HG03097 (cell line): ENCODE results near the gene FIGNL2.

ENCODE experiments used
- ATAC-seq: cut with Tn5 transposase; IDR thresholded peaks from one replicate; pipeline ENCODE4 v1.9.1; 2021; ENCODE audit not compliant: unreplicated experiment, low FRiP score

FIGNL2 gene

DNA sequence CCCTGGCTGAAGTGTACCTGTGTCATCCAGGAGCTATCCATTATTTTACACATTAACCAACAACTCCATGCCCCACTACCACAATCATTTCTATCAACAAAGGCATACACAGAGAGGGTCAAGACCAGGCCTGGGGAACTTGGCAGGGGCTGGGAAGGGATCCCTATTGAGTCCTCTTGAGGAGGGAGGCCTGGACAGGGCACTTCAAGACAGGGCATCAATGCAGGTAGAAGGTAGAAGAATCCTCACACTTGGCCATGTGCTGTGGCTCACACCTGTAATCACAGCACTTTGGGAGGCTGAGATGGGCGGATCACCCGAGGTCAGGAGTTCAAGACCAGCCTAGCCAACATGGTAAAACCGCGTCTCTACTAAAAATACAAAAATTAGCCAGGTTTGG lies 26.0 kb upstream of the FIGNL2 start:
- ATAC-seq: no peak

DNA sequence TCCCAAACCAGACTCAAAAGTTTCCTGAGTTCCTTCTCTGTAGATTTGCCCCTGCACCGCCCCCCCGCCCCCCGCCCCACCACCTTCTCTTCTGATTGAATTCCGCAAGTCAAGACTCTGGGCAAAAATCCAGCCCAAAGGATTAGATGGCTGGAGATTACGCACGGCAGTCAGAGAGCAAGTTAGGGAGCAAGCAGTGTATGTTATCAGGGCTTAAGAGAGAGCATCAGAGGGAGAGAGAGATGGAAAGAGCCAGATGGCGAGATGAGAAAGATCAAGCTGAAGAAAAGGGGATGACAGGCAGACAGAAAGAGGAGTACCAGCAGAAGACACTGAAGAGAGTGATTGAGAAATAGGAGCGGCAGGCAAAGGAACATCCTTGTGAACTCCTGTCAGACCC lies 25.5 kb upstream of the FIGNL2 start:
- ATAC-seq: no peak

DNA sequence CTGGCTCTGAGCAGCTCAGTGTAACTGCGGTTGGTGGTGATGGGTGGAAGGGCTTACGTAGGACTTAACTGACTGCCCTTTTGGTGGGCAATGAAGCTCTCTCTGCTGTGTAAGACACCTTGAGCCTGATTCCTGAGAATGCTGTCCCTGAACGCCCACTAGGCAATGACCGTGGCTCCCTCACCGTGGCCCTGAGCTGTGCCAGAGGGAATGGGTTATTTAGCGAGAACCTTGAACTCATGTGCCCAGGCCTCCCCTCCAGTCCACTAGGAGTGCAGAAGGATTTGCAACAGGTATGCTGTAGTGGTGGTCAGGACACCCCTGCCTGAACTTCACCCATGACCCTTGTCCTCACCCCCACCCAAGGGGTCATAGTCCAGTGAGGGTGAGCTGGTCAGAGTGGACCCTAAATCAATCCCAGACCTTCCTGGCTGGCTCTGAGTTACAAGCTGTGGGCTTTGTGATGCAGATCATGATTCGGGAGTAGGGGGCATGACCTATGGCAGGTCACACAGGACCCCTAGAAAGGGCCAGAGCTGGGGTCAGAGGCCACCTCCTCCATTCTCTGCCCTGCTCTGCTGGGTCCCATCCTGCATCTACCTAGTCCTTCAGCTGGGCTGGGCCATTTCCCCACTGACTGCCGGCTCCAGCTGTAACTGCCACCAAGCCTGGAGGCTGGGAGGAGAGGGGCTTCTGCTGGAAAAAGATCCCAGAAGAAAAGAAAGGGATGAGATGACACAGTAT lies 24.9 kb upstream of the FIGNL2 start:
- ATAC-seq: no peak

DNA sequence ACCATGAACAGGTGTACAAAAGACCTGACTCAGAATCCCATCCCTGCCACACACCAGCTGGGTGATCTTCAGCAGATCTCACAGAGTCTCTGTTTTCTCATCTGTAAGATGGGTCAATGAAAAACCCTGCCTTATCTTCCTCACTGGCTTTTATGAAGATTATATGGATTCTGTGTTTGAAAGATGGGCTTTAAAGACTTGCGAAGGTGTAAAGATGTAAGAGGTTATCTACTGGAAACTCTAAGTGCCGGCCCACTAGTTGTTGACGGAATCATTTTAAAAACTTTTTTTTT lies 24.1 kb upstream of the FIGNL2 start:
- no peak for ATAC-seq

DNA sequence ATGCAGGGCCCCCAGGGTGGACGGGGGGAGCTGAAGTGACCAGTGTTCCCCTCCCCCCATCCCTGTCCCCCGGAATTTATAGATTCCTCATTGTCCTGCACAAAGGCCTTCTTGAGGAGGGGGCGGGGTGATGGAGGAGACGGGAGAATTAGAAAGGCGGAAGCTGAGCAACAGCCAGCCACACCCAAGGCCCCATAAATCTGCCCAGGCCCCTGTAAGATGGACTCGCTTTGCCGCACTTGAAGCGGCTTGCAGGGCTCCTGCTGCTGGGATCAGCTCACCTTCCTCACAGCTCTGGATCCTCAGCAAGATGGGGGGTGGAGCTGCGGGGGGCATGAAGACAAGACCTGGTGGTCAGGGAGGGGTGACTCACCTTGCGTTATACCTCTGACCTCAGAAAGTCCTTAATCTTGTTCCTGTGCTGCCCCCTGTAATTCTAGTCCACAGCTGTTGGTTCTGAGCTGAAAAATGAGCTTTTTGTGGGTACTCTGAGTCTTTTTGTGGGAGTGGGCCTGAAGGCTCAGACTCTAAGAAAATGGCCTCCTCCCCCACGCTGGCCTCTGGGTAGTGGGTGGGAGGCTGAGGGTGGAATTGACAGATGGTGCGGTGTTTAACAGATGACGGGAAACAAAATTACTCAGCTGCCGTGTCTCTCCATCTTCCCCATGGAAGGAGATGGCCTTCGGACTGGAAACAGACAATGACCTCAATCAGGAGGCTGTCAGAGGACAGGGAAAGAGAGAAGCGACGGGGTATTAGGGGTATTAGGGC lies 23.6 kb upstream of the FIGNL2 start:
- ATAC-seq: no peak

DNA sequence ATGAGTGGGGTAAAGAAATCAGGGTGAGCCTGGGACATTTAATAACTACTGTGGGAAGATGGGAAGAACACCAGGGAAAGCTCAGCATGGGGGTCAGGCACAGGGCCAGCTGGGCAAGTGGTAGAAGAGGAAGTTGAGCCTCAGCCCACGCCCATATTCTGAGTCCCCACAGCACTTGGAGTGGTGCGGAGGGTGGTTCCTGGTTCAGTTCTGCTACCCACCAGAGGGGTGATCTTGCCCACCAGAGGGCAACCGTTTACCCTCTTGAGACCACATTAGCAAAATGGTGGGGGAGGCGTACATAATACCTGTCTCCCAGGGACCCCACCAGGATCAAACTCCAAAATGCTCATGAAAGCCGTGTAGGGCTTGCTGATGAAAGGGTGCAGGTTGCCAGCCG lies 22.6 kb upstream of the FIGNL2 start:
- ATAC-seq: no peak

DNA sequence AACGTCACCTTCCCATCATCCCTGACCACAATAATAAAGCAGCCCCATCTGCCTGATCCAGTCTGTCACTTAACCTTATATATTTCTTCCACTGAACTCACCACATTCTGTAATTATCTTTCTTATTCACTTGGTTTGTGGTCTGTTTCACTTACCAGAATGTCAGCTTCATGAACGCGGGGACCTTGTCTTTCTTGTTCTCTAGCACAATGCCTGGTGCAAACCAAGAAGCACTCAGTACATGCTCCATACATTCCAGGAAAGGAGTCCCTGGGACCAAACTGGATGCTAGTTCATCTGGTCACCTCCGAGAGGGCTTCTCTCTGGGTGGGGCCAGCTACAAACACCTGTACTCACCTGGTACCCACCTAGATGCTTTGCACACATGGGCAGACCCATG lies 22.0 kb upstream of the FIGNL2 start:
- no peak for ATAC-seq

DNA sequence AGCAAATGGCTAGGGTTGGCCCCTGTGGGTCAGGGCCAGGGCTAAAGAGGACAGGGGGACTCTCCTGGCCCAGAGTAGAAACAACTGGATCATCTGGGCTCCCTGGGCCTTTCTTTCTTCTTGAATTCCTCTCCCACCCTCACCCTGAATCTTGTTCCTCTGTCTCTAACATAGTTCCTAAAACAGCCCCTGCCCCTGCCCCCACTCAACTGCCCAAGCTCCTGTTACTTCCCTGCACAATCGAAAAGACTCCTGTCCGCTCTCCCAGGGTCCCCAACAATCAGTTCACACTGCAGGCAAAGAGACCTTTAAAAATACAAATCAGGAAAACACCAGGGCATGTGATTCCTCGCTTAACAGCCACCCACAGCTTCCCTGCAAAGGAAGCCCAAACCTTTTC lies 21.4 kb upstream of the FIGNL2 start:
- no peak for ATAC-seq

DNA sequence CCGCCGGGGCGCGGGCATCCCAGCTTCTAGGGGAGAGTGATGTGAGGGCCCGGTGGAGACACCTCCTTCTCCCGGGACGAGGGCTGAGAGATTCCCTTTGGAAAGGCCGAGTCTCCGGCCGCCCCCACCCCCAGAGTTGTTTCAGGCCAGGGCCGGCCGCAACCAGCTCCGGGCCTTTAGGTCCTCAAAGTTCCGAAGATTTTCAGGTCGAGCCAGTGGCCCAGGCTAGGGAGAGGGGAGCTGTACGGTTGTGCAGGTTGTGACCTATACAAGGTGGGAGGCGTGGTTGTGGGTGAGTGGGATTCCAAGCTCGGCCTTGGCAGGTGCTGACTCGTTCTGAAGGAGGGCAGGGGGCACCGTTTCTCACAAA lies 21.0 kb upstream of the FIGNL2 start:
- ATAC-seq: no peak

DNA sequence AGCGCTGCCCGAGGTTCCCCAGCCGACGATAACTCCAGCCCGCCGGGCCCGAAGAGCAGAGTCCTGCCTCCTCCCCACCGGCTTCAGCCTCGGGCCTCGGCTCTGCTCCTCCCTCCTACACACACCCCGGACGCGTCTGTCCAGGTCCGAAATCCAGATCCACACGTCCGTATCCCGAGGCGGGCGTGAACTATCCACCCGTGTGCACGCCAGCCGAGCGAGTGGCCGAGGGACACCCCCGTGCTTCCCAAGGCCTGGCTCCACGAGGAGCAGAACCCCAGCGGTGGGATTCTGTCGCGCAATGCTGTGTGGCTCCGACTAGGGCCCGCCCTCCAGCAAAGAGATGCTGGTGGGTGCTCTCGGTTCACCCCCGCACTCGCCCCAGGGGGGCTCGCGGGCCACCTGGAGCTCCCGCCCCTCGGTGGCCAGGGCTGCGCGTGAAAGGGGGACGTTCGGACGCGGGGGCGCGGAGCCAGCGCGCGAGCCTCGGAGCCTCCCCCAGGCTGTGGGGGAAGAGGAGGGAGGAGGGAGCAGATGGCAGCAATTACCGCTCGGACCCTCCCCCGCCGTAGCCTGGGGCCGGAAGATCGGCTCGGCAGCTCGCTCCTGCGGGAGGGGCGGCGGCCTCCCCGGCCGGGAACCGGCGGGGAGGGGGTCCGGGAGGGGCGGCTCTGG lies 20.4 kb upstream of the FIGNL2 start:
- no peak for ATAC-seq

DNA sequence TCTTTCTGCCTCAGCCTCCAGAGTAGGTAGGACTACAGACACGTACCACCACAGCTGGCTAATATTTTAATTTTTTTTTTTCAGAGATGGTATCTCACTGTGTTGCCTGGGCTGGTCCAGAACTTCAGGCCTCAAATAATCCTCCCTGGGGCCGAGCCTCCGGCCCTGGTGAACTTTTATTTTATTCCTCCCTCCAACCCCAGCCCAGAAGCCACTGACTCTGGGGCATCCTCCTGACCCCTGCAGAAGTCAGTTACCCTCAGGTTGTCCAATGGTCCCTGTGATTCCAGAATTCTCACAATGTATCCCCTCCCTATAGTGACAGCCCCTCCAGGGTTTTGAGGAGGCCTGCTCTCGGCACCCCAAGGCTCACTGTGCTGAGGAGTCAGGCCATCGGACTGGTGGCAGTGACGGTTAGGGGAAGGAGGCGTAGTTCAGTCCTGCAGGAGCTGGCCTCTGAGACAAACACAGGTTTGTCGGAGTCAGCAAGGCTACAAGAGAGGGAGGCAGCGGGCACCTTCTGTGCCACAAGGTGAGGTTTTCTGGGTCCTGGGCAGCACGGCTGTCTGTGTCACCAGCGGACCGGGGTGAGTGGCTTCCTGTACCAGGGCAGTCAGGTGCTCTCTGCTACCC lies 19.4 kb upstream of the FIGNL2 start:
- ATAC-seq: no peak

DNA sequence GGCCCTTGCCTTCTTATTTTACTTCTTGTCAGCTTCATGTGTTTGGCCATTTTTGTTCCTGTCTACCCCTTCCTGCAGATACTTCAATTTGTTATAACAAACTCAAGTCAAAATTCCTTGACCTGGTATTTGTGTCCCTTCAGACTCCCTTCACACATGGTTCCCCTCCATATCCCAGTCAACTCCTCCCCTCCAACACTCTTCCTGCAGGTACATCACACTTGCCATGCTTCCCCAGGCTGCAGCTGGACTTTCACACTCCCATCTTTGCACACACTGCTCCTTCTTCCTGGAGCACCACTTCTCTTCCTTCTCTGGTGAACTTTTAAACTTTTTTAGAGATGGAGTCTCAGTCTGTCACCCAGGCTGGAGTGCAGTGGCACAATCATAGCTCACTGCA lies 18.9 kb upstream of the FIGNL2 start:
- ATAC-seq: no peak

DNA sequence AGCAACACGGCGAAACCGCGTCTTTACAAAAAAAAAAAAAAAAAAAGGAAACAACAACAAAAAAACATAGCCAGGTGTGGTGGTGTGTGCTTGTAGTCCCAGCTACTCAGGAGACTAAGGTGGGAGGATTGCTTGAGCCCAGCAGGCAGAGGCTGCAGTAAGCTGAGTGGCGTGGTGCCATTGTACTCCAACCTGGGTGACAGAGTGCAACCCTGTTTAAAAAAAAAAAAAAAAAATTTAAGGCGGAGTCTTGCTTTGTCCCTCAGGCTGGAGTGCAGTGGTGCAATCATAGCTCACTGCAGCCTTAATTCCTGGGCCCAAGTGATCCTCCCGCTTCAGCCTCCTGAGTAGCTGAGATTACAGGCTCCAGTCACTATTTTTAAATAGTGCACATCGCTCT lies 18.2 kb upstream of the FIGNL2 start:
- no peak for ATAC-seq

DNA sequence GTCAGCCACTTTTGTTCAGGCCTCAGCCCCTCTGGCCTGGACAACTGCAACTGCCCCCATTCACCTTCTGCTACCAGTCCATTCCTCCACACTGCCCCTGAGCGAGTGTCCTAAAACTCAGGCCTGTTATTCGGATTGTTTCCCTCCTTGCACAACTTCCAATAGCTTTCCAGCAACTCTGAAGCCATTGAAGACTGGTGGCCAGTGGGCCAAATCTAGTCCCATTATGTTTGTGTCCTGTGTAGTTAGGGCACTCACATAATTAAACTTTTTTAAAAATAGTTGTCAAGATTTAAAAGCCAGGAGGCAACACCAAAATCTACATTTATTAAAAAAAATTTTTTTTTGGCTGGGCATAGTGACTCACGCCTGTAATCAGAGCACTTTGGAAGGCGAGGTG lies 17.8 kb upstream of the FIGNL2 start:
- ATAC-seq: no peak

DNA sequence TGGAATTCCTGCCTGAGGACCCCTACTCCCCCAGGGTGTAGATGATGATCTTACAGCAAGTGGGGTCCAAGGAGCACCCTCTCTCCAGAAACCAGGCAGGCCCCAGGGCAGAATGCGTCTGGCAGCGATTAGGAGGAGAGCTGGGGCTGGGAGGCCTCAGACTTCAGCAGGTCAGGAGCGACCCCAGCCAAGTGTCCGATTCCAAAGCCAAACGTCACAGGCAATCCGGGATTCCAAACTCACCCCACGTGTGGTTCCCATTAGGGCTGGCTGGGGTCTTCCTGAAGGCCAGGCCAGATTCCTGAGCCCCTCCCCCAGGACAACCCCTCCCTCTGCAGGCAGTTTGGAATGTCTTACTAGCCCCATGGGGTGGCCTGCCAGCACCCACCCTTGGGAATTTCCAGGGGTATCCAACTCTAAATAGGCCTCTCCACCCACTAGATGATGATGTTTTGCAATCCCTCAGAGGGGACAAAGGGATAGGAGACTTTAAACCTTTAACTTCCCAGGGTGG lies 17.3 kb upstream of the FIGNL2 start:
- ATAC-seq: no peak

DNA sequence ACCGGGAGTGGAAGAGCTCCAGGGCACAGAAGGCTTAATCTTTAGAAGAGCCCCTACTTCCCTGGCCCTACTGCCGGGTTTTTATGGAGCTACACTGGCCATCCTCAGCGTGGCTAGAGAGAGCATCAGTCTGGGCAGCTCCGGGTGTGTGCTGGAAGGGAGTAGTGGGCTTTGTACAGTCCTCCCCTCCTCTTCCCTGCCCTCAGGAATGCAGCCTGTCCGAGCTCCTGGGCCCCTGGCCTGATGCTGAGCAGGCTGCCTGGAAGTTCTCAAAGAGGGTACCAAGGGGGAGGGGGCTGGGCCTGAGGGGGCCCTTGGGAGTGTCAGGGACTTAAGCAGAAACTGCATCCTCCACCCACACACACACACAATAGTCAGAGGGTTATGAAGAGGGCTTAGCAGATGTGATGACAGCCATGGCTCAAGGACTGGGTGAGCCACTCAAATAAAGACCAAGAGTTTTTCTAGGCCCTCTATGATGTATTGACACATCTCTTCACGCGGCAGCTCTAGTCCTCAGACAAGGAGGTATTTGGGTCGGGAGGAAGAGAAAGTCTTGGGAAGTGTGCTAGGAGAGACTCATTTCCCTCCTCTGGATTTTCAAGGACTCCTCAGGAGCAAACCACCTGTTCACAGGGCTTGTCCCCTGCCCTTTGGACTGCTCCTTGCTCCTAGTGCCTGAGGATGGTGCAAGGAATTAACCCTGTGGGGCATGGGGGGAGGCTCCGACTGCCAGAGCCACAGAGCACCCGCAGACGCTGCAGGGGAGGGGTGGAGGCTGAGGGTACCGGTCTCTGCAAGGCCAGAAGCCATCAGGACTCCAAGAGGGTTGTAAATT lies 16.5 kb upstream of the FIGNL2 start:
- ATAC-seq: no peak

DNA sequence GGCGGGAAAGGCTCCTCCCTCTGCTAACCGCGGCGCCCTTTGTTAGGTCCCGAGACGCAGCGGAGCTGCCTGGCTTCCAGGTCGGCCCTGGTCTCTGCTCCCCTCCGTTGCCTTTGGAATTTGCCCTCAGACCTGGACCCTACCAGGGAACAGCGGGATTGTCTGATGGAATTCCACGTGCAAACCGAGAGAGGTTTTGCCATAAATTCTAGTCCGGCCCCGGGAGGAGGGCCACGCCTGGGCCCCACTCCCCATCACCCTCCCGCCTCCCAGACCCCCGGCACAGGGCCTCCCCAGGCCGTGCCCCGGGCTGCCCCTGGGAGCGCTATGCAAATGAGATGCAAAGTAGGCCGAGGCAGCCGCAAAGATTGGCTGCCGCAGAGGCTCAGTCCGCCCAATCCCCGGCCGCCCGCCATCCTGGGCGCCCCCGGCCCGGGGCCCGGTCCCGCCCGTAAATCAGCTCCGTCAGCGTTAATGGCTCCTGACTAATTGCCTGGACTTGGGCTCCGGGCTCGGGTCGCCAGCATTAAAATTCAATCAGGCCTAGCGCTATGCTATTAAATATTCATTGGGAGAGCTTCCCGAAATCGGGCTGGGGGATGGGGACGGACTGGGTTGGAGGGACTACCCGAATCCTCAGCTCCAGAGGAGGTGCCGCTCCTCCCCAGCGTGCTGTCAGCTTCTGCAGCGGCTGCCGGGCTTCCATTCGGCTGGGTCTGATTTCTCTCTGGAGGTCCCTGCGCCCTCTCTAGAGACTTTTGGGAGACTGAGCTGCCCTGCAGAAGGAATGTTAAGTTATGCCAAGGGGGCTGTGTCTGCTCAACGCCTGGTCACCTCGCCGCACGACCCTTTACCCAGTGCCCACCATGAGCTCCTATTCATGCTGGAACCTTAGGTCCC lies 15.7 kb upstream of the FIGNL2 start:
- ATAC-seq: no peak

DNA sequence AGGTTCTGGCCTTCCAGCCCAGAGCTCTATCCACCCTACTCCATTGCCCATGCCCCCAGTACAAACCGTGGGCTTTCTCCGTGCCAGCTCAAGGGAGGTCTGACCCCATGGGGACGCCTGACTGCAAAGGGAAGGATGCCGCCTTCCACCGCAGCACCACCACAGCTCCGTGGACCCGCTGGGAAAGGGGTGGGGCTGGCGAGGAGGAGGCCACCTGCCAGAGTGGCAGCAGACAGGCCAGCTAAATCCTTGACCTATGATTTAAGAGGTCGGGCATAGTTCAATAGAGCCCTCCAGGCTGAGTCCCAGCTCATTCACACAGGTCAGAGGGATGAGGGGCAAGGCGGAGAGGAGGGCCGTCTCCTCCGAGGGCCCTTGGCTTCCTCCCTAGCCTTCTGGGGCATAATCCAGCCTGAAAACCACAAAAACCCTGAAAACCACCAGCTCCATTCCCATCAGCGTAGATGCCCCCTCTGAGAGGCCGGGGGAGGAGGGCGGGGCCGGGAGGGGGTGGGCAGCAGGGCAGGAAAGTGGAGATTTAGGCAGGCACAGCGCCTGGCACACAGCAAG lies 14.9 kb upstream of the FIGNL2 start:
- no peak for ATAC-seq

DNA sequence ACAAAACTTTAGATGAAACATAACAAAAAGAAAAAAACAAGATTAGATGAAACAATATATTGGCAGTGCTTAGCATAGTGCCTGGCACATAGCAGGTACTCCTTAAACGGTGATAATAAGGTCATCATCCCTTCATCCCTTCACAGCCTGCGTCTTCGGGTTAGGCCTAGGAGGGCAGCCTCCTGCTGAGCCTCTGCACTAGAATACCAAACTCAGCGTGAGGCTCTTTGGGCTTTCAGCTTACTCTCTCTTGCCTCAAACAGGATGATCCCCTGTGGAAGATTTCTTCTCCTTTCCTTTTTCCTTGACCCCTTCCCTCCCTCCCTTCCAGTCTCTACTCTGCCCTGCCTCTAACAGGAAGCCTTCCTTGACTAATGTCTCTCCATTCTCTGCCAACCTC lies 14.4 kb upstream of the FIGNL2 start:
- ATAC-seq: no peak
